Kidney (tissue), 14 donors: ENCODE data around the gene SEC22C. TPM values are rescaled to one million over a fixed set of nuclear protein-coding genes. Genes with fewer than 3 reads are reported as not detected.

ENCODE experiments used
- DNase-seq, 5 donors: peaks; one replicate each; pipeline ENCODE4 v3.0.0-alpha.2; 2013 to 2020
- FAIRE-seq: peaks from 2 replicates; lab custom pipeline; 2012; peaks lifted over from hg19 to GRCh38; lab: Jason Lieb, UNC
- H3K27ac ChIP-seq, 2 donors: one replicate each; pipeline ENCODE4 v1.7.0; 2013; ENCODE audit warnings: low read depth in 2 of 2, low read length in 2 of 2, inconsistent platforms in 1 of 2
- H3K27me3 ChIP-seq: one replicate; pipeline ENCODE4 v1.7.1; 2013; ENCODE audit warnings: low read length, inconsistent platforms; ENCODE audit not compliant: control insufficient read depth, insufficient read depth
- H3K36me3 ChIP-seq, 3 donors: one replicate each; pipeline versions ENCODE4 v1.7.0 to v1.7.1; 2013; ENCODE audit warnings: low read length in 3 of 3, control low read depth in 1 of 3, inconsistent platforms in 1 of 3; ENCODE audit not compliant: insufficient read depth in 3 of 3, control insufficient read depth in 2 of 3
- H3K4me1 ChIP-seq, 3 donors: one replicate each; pipeline versions ENCODE4 v1.7.0 to v1.7.1; 2013; ENCODE audit warnings: low read length in 3 of 3, inconsistent platforms in 1 of 3, low read depth in 1 of 3; ENCODE audit not compliant: control insufficient read depth in 2 of 3, insufficient read depth in 2 of 3
- H3K4me3 ChIP-seq, 3 donors: one replicate each; pipeline versions ENCODE4 v1.7.0 to v1.8.1; 2013; ENCODE audit warnings: low read length in 3 of 3, control low read depth in 1 of 3, inconsistent platforms in 1 of 3
- H3K9ac ChIP-seq, 3 donors: one replicate each; pipeline versions ENCODE4 v1.7.0 to v1.7.1; 2013; ENCODE audit warnings: low read length in 3 of 3, control low read depth in 1 of 3, inconsistent platforms in 1 of 3
- H3K9me3 ChIP-seq, 3 donors: one replicate each; pipeline versions ENCODE4 v1.7.0 to v1.7.1; 2013; ENCODE audit warnings: low read length in 3 of 3, control low read depth in 1 of 3, inconsistent platforms in 1 of 3; ENCODE audit not compliant: control insufficient read depth in 2 of 3, insufficient read depth in 1 of 3
- intact Hi-C: fragments of 100-400 bp; cut with DNase I; formaldehyde crosslinking; loops from one replicate; pipeline ENCODE4 v1.11.1; 2022
- polyA plus RNA-seq: library from polyadenylated mRNA; stranded (reverse); fragments of 350-450 nt; fragmentation: Illumina TruSeq; extraction: RNeasy Lipid Tissue Mini Kit (QIAGEN cat#74804); gene quantifications from one replicate; pipeline ENCODE4 v1.2.3, GENCODE V29; 2014; ENCODE audit warnings: low read depth, low replicate concordance; ENCODE audit not compliant: insufficient read depth
- total RNA-seq: library from RNA; stranded (reverse); fragmentation: NEBNext Ultra II Directional; extraction: Animal tissue kit (Norgen Biotek cat#: 25700); gene quantifications from one replicate; pipeline ENCODE4 v1.2.1, GENCODE V29; 2021
- TF ChIP-seq, protein P1 (sequence below): IDR thresholded peaks from 3 replicates; pipeline ENCODE4 v1.5.1; 2012; ENCODE audit warnings: mild to moderate bottlenecking, moderate library complexity, borderline replicate concordance; ENCODE audit not compliant: insufficient read depth; ENCODE audit errors: extremely low read depth
- donor health status: control.
- donor health status: control.
- donor health status: control.
- donor health status: control.
- donor health status: control.
- donor health status: DM: yes; HTN: yes; CAD: no.
- donor health status: Normal renal cell carcinoma (clear cell type).

The SEC22C gene
- total and polyA plus RNA-seq, 2 donors from 2014 or later, result 32.8 to 43.6 TPM

- H3K27me3 ChIP-seq, result no peaks in the 10 kb centered on the region
- FAIRE-seq (no peak), DNase-seq (no peak)
- H3K9ac ChIP-seq, result no peak overlapping the region
- H3K4me3 ChIP-seq, result no peak overlapping the region
- TF ChIP-seq, protein P1, sequence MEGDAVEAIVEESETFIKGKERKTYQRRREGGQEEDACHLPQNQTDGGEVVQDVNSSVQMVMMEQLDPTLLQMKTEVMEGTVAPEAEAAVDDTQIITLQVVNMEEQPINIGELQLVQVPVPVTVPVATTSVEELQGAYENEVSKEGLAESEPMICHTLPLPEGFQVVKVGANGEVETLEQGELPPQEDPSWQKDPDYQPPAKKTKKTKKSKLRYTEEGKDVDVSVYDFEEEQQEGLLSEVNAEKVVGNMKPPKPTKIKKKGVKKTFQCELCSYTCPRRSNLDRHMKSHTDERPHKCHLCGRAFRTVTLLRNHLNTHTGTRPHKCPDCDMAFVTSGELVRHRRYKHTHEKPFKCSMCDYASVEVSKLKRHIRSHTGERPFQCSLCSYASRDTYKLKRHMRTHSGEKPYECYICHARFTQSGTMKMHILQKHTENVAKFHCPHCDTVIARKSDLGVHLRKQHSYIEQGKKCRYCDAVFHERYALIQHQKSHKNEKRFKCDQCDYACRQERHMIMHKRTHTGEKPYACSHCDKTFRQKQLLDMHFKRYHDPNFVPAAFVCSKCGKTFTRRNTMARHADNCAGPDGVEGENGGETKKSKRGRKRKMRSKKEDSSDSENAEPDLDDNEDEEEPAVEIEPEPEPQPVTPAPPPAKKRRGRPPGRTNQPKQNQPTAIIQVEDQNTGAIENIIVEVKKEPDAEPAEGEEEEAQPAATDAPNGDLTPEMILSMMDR, result no peak
- H3K9me3 ChIP-seq, result no peaks in the 10 kb centered on the region
- peaks cover 0 to 23% (median 15%) of the 10 kb centered on the region in 3 donors for H3K36me3 ChIP-seq
- no peak overlapping the region for H3K27ac ChIP-seq
- intact Hi-C loops, result no loop called here
- H3K4me1 ChIP-seq, result peaks cover 0 to 4% (median 0%) of the 10 kb centered on the region in 3 donors
Observed at GRCh38 chr3:42550250-42550649, 31.5 kb downstream of the SEC22C start.

DNA sequence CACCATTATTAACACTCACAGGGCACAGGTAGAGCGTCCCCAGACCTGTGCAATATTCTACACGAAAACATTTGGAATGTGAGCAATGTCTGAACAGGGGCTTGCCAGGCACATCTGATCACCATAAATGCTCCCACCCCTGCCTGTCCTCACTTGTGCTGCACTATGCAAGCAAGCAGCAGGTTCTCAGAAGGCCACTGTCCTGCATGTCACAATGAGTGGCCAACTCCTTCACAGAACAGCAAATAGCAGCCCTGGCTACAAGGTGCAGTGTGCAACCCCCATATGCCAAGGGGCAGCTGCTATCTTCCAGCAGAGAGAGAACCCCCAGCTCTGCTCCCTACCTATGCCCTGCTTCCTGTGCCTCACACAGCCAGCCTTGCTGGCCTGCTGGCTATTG lies 32.6 kb downstream of the SEC22C start:
- H3K9me3 ChIP-seq, result no peaks in the 10 kb centered on the region
- peaks cover 0 to 16% (median 12%) of the 10 kb centered on the region in 3 donors for H3K36me3 ChIP-seq
- FAIRE-seq (no peak), DNase-seq (no peak)
- H3K9ac ChIP-seq, result no peak overlapping the region
- intact Hi-C loops, result loop anchor here (10.0 kb wide), 1 partner anchor 324 kb away; no protein-coding TSS in a partner anchor
- TF ChIP-seq, protein P1, result no peak
- no peaks in the 10 kb centered on the region for H3K27me3 ChIP-seq
- no peak overlapping the region for H3K27ac ChIP-seq
- H3K4me3 ChIP-seq, result no peak overlapping the region
- peaks cover 0 to 4% (median 3%) of the 10 kb centered on the region in 3 donors for H3K4me1 ChIP-seq

DNA sequence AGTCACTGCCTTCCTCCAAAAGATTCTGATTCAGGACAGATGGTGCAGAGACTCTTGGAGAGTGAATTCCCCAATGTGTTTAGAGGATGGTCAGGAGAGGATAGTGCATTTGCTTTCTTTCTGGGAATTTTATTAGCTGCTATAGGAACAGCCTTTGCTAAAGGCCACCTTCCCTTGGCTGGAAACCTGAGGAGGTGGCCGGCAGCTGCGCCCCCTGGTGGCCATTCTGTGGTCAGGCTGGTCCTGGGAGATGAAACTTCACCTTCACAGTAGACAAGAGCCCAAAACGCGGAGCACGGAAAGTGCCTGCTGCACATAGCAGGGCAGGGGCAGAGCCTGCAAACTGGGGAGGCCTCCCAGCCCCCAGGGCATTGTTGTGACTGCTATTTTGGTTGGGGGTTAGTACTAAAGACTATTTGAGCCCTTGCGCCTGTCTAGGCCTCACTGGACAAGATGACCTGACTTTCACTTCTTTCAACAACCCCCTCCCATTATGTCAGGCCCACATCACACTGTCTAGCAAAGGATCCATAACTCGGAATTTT lies 34.3 kb downstream of the SEC22C start:
- TF ChIP-seq, protein P1, result peak; percentile 91
- no peaks in the 10 kb centered on the region for H3K27me3 ChIP-seq
- no peak overlapping the region for H3K4me3 ChIP-seq
- FAIRE-seq, result no peak
- peaks cover 0 to 4% (median 3%) of the 10 kb centered on the region in 3 donors for H3K4me1 ChIP-seq
- no peaks in the 10 kb centered on the region for H3K9me3 ChIP-seq
- H3K27ac ChIP-seq, result no peak overlapping the region
- DNase-seq, result peak; percentile 62 to 85 (median 63)
- intact Hi-C loops, result loop anchor here (10.0 kb wide), 1 partner anchor 323 kb away; no protein-coding TSS in a partner anchor
- no peak overlapping the region for H3K9ac ChIP-seq
- no peaks in the 10 kb centered on the region for H3K36me3 ChIP-seq
